HEK293 (cell line): Measurements from ENCODE around the gene COPZ1.

Experiments used
- CTCF ChIA-PET: fragments of 350-600 bp; formaldehyde crosslinking; extraction: SDS; loops from one replicate; lab custom pipeline; 2021; ENCODE audit warnings: antibody characterized with exemption; lab: Yijun Ruan, JAX
- POLR2A ChIA-PET: fragments of 300-600 bp; formaldehyde crosslinking; extraction: SDS; loops from one replicate; lab custom pipeline; 2020; ENCODE audit warnings: antibody characterized with exemption, inconsistent platforms; lab: Yijun Ruan, JAX
- H3K27ac ChIP-seq: fragments of 200-500 bp; sonication (Bioruptor generic); 2 replicates; pipeline ENCODE4 v1.5.1; 2014; ENCODE audit warnings: low read depth, low read length, control low read depth, inconsistent platforms; ENCODE audit errors: extremely low read depth
- H3K36me3 ChIP-seq, 2 experiments: fragments of 200-500 bp in 1 of 2; sonication (Bioruptor generic) in 1 of 2; 1 replicate in 1 of 2; 2 replicates in 1 of 2; pipeline ENCODE4 v1.5.1; 2014 to 2017; ENCODE audit warnings: inconsistent platforms in 2 of 2, low read length in 2 of 2; ENCODE audit not compliant: control insufficient read depth in 2 of 2, insufficient read depth in 1 of 2
- H3K4me1 ChIP-seq: fragments of 200-500 bp; sonication (Bioruptor generic); 2 replicates; pipeline ENCODE4 v1.5.1; 2014; ENCODE audit warnings: mild to moderate bottlenecking, low read length, inconsistent platforms; ENCODE audit not compliant: control insufficient read depth, insufficient read depth
- H3K4me3 ChIP-seq: 2 replicates; pipeline ENCODE4 v1.5.1; 2011; ENCODE audit warnings: low read depth, mild to moderate bottlenecking, control low read depth, low read length, moderate library complexity
- H3K9me3 ChIP-seq: fragments of 200-500 bp; sonication (Bioruptor generic); 2 replicates; pipeline ENCODE4 v1.5.1; 2014; ENCODE audit warnings: low read depth, low read length, inconsistent platforms; ENCODE audit not compliant: control insufficient read depth, insufficient read depth
- HOXC10 ChIP-seq: sonication (generic); formaldehyde crosslinking; IDR thresholded peaks from 2 replicates; pipeline ENCODE4 v1.8.1; 2023; ENCODE audit warnings: mild to moderate bottlenecking, missing genetic modification reagents
- IKZF3 ChIP-seq: fragments of 450-650 bp; IDR thresholded peaks from 2 replicates; pipeline ENCODE4 v1.5.0; 2018; ENCODE audit warnings: missing biosample characterization, mild to moderate bottlenecking, missing genetic modification characterization, moderate library complexity
- KLF9 ChIP-seq: fragments of 450-650 bp; formaldehyde crosslinking; IDR thresholded peaks from 2 replicates; pipeline ENCODE4 v1.5.1; 2016; ENCODE audit warnings: missing biosample characterization, missing genetic modification characterization, low read depth
- MYNN ChIP-seq: fragments of 450-650 bp; formaldehyde crosslinking; IDR thresholded peaks from 2 replicates; pipeline ENCODE4 v1.5.1; 2016; ENCODE audit warnings: missing biosample characterization, missing genetic modification characterization, borderline replicate concordance
- TRIM28 ChIP-seq: IDR thresholded peaks from 2 replicates; pipeline ENCODE4 v1.6.1; 2011; ENCODE audit warnings: low read length, control low read depth, borderline replicate concordance
- ZBTB48 ChIP-seq: fragments of 450-650 bp; formaldehyde crosslinking; IDR thresholded peaks from 2 replicates; pipeline ENCODE4 v1.5.1; 2016; ENCODE audit warnings: missing biosample characterization, missing genetic modification characterization
- ZBTB7A ChIP-seq: fragments of 450-650 bp; formaldehyde crosslinking; IDR thresholded peaks from 2 replicates; pipeline ENCODE4 v1.5.1; 2016; ENCODE audit warnings: low read depth, missing biosample characterization, missing genetic modification characterization
- ZFP69B ChIP-seq: fragments of 450-650 bp; formaldehyde crosslinking; IDR thresholded peaks from 2 replicates; pipeline ENCODE4 v1.5.1; 2016; ENCODE audit warnings: missing biosample characterization, missing genetic modification characterization
- ZNF169 ChIP-seq: fragments of 450-650 bp; formaldehyde crosslinking; IDR thresholded peaks from 2 replicates; pipeline ENCODE4 v1.5.1; 2016; ENCODE audit warnings: missing biosample characterization, missing genetic modification characterization
- ZNF221 ChIP-seq: fragments of 450-650 bp; formaldehyde crosslinking; IDR thresholded peaks from 2 replicates; pipeline ENCODE4 v1.5.1; 2017; ENCODE audit warnings: missing biosample characterization, missing genetic modification characterization, borderline replicate concordance
- ZNF239 ChIP-seq: fragments of 450-650 bp; formaldehyde crosslinking; IDR thresholded peaks from 2 replicates; pipeline ENCODE4 v1.5.1; 2016; ENCODE audit warnings: missing biosample characterization, missing genetic modification characterization
- ZNF24 ChIP-seq: fragments of 450-650 bp; formaldehyde crosslinking; IDR thresholded peaks from 2 replicates; pipeline ENCODE4 v1.5.1; 2016; ENCODE audit warnings: missing biosample characterization, missing genetic modification characterization
- ZNF324 ChIP-seq: fragments of 450-650 bp; formaldehyde crosslinking; IDR thresholded peaks from 2 replicates; pipeline ENCODE4 v1.5.1; 2016; ENCODE audit warnings: missing biosample characterization, missing genetic modification characterization
- ZNF335 ChIP-seq: fragments of 450-650 bp; formaldehyde crosslinking; conservative IDR thresholded peaks from 2 replicates; pipeline ENCODE4 v1.5.1; 2016; ENCODE audit warnings: missing biosample characterization, missing genetic modification characterization
- ZNF394 ChIP-seq: fragments of 450-650 bp; formaldehyde crosslinking; IDR thresholded peaks from 2 replicates; pipeline ENCODE4 v1.5.1; 2016; ENCODE audit warnings: missing biosample characterization, missing genetic modification characterization, mild to moderate bottlenecking, moderate library complexity, borderline replicate concordance
- ZNF544 ChIP-seq: fragments of 450-650 bp; formaldehyde crosslinking; IDR thresholded peaks from 2 replicates; pipeline ENCODE4 v1.5.0; 2017; ENCODE audit warnings: missing biosample characterization, missing genetic modification characterization
- ZNF549 ChIP-seq: fragments of 450-650 bp; IDR thresholded peaks from 2 replicates; pipeline ENCODE4 v1.5.1; 2018; ENCODE audit warnings: missing biosample characterization, missing genetic modification characterization, mild to moderate bottlenecking, inconsistent platforms, moderate library complexity
- ZNF555 ChIP-seq: fragments of 450-650 bp; formaldehyde crosslinking; conservative IDR thresholded peaks from 2 replicates; pipeline ENCODE4 v1.5.1; 2017; ENCODE audit warnings: missing biosample characterization, mild to moderate bottlenecking, missing genetic modification characterization, inconsistent platforms
- ZNF558 ChIP-seq: fragments of 450-650 bp; formaldehyde crosslinking; IDR thresholded peaks from 2 replicates; pipeline ENCODE4 v1.5.1; 2016; ENCODE audit warnings: missing biosample characterization, missing genetic modification characterization
- ZNF571 ChIP-seq: fragments of 450-650 bp; formaldehyde crosslinking; IDR thresholded peaks from 2 replicates; pipeline ENCODE4 v1.5.0; 2017; ENCODE audit warnings: missing biosample characterization, missing genetic modification characterization
- ZNF596 ChIP-seq: fragments of 450-650 bp; IDR thresholded peaks from 2 replicates; pipeline ENCODE4 v1.5.0; 2018; ENCODE audit warnings: missing biosample characterization, mild to moderate bottlenecking, missing genetic modification characterization, moderate library complexity
- ZNF610 ChIP-seq: fragments of 450-650 bp; formaldehyde crosslinking; IDR thresholded peaks from 2 replicates; pipeline ENCODE4 v1.5.1; 2016; ENCODE audit warnings: missing biosample characterization, missing genetic modification characterization, borderline replicate concordance
- ZNF621 ChIP-seq: fragments of 450-650 bp; formaldehyde crosslinking; IDR thresholded peaks from 2 replicates; pipeline ENCODE4 v1.5.1; 2017; ENCODE audit warnings: missing biosample characterization, missing genetic modification characterization
- ZNF624 ChIP-seq: fragments of 450-650 bp; formaldehyde crosslinking; IDR thresholded peaks from 2 replicates; pipeline ENCODE4 v1.5.1; 2017; ENCODE audit warnings: missing biosample characterization, missing genetic modification characterization
- ZNF660 ChIP-seq: fragments of 450-650 bp; IDR thresholded peaks from 2 replicates; pipeline ENCODE4 v1.5.1; 2018; ENCODE audit warnings: missing biosample characterization, mild to moderate bottlenecking, missing genetic modification characterization
- ZNF664 ChIP-seq: fragments of 450-650 bp; formaldehyde crosslinking; IDR thresholded peaks from 2 replicates; pipeline ENCODE4 v1.5.1; 2016; ENCODE audit warnings: missing biosample characterization, missing genetic modification characterization
- ZNF76 ChIP-seq: fragments of 450-650 bp; formaldehyde crosslinking; IDR thresholded peaks from 2 replicates; pipeline ENCODE4; 2016; ENCODE audit warnings: low read depth, missing biosample characterization, missing genetic modification characterization, borderline replicate concordance
- TF ChIP-seq, protein P1 (sequence below): fragments of 450-650 bp; formaldehyde crosslinking; IDR thresholded peaks from 2 replicates; pipeline ENCODE4 v1.5.1; 2017; ENCODE audit warnings: missing biosample characterization, missing genetic modification characterization
- TF ChIP-seq, protein P2 (sequence below): fragments of 450-650 bp; formaldehyde crosslinking; IDR thresholded peaks from 2 replicates; pipeline ENCODE4 v1.5.1; 2016; ENCODE audit warnings: missing biosample characterization, missing genetic modification characterization
- TF ChIP-seq, protein P3 (sequence below): fragments of 450-650 bp; formaldehyde crosslinking; IDR thresholded peaks from 2 replicates; pipeline ENCODE4 v1.5.1; 2016; ENCODE audit warnings: missing biosample characterization, missing genetic modification characterization
- TF ChIP-seq, protein P4 (sequence below): fragments of 450-650 bp; formaldehyde crosslinking; optimal IDR thresholded peaks from 2 replicates; pipeline ENCODE3; 2016; ENCODE audit warnings: missing biosample characterization, mild to moderate bottlenecking, missing genetic modification characterization

The COPZ1 gene

DNA sequence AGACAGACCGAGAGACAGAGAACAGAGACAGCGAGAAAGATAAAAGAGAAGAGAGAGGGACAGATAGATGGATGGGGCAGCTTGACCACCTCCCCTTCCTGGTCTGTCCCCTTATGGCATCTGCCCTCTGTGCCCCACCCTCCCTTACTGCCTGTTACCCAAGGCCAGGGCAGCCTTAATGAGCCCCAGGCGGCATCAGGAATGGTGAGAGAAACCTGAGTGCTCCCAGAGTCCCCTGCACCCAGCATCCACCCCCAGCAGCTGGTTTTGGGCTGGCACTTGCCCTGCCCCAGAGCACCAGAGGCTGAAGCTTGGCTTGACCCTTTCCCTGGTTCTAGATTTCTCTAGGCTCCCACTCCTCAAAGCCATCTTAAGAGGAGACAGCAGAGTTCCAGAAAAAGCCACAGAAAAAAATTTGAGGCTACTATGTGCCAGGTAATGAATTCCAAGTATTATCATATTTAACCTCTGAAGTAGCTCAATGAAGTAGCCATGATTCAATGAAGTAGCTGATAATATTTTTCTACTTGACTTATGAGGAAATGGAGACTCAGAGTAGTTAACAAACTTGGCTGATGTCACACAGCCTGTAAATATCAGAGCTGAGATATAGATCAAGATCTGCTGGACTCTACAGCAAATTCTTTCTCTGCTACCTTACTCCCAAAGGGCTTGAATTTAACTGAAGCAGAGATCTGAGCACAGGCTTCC, 61.6 kb downstream of the COPZ1 start:
- H3K36me3 ChIP-seq, result peaks cover 0 to 28% of the 10 kb centered on the region in 2 experiments; a peak in 1 of 3 replicates
- TF ChIP-seq ZNF571 (tag by site-specific recombination) (no peak), ZNF394 (tag by site-specific recombination) (peak; percentile 71), ZNF664 (0 out of 2 replicates have a peak, but pooled peaks have one; percentile 9)
- H3K9me3 ChIP-seq, result no peaks in the 10 kb centered on the region
- peaks cover 27% of the 10 kb centered on the region for H3K4me1 ChIP-seq
- H3K27ac ChIP-seq, result 0 out of 2 replicates have a peak overlapping the region, but pooled peaks have one; percentile 44
- no peak overlapping the region for H3K4me3 ChIP-seq
- ChIA-PET POLR2A (interaction anchor here (1.5 kb wide), 1 partner anchor 27 kb away, joined by 8 read pairs; no protein-coding TSS in a partner anchor), CTCF (interaction anchor here (0.6 to 5.3 kb wide), 11 partner anchors 7 to 391 kb away, joined by 3 to 38 read pairs (median 7); no protein-coding TSS in a partner anchor)

DNA sequence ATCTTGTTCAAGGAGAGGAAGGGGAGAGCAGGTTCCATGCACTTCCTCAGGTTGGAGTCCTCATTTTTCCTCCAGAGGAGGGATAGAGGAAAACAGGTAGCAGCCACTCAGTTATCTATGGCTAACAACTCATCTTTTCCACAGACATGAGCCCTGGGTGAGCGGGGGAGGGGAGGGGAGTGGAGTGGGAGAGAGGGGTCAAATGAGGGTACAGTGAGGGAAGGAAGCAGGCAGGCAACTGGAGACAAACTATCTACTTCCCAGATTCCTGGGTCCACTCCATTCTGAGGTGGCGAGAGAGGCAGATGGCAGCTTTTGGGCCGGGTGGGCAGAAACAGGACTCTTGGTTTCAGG, 62.2 kb downstream of the COPZ1 start:
- no peaks in the 10 kb centered on the region for H3K9me3 ChIP-seq
- peaks cover 0 to 25% of the 10 kb centered on the region in 2 experiments; a peak in 1 of 3 replicates for H3K36me3 ChIP-seq
- no peak overlapping the region for H3K4me3 ChIP-seq
- POLR2A ChIA-PET, result interaction anchor here (1.1 to 1.5 kb wide), 3 partner anchors 15 to 28 kb away, joined by 3 to 8 read pairs (median 3); no protein-coding TSS in a partner anchor
- H3K27ac ChIP-seq, result peak overlapping the region; percentile 44; the same call in 1 of the 2 replicates
- peaks cover 27% of the 10 kb centered on the region for H3K4me1 ChIP-seq
- CTCF ChIA-PET, result interaction anchor here (0.6 to 5.3 kb wide), 10 partner anchors 8 to 173 kb away, joined by 3 to 38 read pairs (median 7); no protein-coding TSS in a partner anchor
- no peak for TF ChIP-seq TRIM28
- no peak for TF ChIP-seq ZNF221
- no peak for TF ChIP-seq ZNF239
- no peak for TF ChIP-seq ZNF549
- no peak for TF ChIP-seq ZNF335
- TF ChIP-seq, protein P1, sequence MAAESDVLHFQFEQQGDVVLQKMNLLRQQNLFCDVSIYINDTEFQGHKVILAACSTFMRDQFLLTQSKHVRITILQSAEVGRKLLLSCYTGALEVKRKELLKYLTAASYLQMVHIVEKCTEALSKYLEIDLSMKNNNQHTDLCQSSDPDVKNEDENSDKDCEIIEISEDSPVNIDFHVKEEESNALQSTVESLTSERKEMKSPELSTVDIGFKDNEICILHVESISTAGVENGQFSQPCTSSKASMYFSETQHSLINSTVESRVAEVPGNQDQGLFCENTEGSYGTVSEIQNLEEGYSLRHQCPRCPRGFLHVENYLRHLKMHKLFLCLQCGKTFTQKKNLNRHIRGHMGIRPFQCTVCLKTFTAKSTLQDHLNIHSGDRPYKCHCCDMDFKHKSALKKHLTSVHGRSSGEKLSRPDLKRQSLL (tag by site-specific recombination), result no peak
- no peak for TF ChIP-seq ZNF610 (tag by site-specific recombination)
- no peak for TF ChIP-seq HOXC10 (CRISPR knock-in tag)
- TF ChIP-seq ZBTB7A, result no peak
- no peak for TF ChIP-seq MYNN (tag by site-specific recombination)
- TF ChIP-seq, protein P2, sequence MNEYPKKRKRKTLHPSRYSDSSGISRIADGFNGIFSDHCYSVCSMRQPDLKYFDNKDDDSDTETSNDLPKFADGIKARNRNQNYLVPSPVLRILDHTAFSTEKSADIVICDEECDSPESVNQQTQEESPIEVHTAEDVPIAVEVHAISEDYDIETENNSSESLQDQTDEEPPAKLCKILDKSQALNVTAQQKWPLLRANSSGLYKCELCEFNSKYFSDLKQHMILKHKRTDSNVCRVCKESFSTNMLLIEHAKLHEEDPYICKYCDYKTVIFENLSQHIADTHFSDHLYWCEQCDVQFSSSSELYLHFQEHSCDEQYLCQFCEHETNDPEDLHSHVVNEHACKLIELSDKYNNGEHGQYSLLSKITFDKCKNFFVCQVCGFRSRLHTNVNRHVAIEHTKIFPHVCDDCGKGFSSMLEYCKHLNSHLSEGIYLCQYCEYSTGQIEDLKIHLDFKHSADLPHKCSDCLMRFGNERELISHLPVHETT (tag by site-specific recombination), result no peak
- TF ChIP-seq, protein P3, sequence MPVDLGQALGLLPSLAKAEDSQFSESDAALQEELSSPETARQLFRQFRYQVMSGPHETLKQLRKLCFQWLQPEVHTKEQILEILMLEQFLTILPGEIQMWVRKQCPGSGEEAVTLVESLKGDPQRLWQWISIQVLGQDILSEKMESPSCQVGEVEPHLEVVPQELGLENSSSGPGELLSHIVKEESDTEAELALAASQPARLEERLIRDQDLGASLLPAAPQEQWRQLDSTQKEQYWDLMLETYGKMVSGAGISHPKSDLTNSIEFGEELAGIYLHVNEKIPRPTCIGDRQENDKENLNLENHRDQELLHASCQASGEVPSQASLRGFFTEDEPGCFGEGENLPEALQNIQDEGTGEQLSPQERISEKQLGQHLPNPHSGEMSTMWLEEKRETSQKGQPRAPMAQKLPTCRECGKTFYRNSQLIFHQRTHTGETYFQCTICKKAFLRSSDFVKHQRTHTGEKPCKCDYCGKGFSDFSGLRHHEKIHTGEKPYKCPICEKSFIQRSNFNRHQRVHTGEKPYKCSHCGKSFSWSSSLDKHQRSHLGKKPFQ (tag by site-specific recombination), result no peak
- TF ChIP-seq ZNF169 (tag by site-specific recombination), result no peak
- TF ChIP-seq ZFP69B (tag by site-specific recombination), result no peak
- TF ChIP-seq ZNF544 (tag by site-specific recombination), result no peak
- TF ChIP-seq ZNF558, result no peak
- no peak for TF ChIP-seq ZNF555 (tag by site-specific recombination)
- TF ChIP-seq, protein P4, sequence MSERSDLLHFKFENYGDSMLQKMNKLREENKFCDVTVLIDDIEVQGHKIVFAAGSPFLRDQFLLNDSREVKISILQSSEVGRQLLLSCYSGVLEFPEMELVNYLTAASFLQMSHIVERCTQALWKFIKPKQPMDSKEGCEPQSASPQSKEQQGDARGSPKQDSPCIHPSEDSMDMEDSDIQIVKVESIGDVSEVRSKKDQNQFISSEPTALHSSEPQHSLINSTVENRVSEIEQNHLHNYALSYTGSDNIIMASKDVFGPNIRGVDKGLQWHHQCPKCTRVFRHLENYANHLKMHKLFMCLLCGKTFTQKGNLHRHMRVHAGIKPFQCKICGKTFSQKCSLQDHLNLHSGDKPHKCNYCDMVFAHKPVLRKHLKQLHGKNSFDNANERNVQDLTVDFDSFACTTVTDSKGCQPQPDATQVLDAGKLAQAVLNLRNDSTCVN (tag by site-specific recombination), result no peak
- TF ChIP-seq ZNF624, result no peak
- no peak for TF ChIP-seq ZNF76
- TF ChIP-seq ZNF621 (tag by site-specific recombination), result no peak
- TF ChIP-seq ZNF24, result no peak
- TF ChIP-seq ZBTB48 (tag by site-specific recombination), result peak; percentile 24; the same call in 1 of the 2 replicates
- TF ChIP-seq IKZF3 (tag by site-specific recombination), result peak; percentile 6; the same call in 1 of the 2 replicates
- TF ChIP-seq KLF9 (tag by site-specific recombination), result no peak
- no peak for TF ChIP-seq ZNF324
- no peak for TF ChIP-seq ZNF660 (tag by site-specific recombination)
- no peak for TF ChIP-seq ZNF596
